HuH-7.5 (cell line): ENCODE results near the gene ZNF277.

ENCODE experiments used
- DNase-seq: peaks from one replicate; pipeline ENCODE4 v3.0.0; 2011; ENCODE audit warnings: low spot score

The ZNF277 gene

DNA sequence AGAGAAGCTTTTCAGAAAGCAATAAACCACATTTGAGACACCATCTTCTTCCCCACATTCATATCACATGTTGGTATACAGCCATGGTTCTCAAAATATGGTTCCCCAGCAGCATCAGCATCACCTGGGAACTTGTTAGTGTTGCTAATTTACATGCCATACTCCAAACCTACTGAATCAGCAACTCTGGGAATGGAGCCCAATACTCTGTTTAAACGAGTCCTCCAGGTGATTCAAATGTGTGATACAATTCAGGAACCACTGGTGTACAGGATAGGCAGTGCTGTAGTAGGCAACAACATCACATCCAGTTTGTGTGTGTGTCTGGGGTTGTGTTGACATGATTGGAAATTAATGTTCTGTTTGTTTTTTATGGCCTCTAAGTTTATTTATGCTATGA lies 47.7 kb downstream of the ZNF277 start:
- DNase-seq = no peak

DNA sequence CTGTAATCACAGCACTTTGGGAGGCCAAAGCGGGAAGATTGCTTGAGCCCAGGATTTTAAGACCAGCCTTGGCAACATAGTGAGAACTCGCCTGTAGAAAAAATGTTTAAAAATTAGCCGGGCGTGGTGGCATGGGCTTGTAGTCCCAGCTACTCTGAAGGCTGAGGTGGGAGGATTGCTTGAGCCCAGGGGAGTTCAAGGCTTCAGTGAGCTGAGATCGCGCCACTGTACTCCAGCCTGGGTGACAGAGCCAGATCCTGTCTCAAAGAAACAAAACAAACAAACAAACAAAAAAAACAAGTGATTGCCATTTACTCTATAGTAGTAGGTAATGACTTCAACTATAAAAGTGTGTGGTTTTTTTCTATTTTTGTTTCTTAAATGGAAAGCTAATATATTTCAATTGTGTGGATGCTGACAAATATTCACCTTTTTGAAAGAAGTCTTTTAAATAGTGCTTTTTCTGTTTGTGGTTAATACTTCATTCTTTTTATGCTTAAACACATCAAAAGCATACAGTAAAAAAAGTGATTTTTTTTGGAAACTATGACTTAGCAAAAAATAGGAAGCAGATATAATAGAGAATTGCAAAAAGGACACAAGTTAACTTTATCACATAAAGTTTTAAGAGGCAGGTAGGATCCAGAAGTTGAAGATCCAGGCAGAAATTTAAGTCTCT lies 48.4 kb downstream of the ZNF277 start:
- no peak for DNase-seq

DNA sequence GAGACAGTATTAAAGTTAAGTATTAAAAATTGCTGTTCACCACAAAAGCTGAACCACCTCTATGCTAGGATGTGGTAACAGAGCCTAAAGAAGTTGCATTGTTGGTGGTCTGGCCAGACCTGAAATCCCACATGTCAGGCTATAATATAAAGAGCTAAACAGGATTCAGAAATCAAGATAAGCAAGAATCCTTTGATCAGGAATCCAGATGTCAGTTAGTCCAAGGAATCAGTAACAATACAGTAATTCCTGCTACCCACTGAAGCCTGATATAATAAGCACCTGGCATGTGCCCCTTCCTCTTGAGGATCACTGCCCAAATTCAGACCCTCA lies 48.9 kb downstream of the ZNF277 start:
- no peak for DNase-seq

DNA sequence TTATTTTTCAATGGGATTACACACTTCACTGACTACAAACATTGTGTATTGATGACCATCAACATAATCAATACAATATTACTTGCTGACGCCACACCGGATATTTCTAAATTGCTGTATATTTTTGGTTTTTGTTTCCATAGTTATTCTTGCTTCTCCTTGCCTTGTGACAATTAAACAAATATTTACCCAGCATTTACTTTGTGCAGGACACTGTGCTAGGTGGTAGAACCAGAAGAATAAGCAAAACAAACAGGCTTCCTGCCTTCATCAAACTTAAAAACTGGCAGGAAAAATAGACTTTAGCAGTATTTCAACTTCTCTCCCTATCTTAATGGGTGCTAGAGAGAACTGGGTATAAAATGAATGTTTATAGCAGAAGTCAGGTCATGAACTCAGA lies 50.6 kb downstream of the ZNF277 start:
- DNase-seq = no peak

DNA sequence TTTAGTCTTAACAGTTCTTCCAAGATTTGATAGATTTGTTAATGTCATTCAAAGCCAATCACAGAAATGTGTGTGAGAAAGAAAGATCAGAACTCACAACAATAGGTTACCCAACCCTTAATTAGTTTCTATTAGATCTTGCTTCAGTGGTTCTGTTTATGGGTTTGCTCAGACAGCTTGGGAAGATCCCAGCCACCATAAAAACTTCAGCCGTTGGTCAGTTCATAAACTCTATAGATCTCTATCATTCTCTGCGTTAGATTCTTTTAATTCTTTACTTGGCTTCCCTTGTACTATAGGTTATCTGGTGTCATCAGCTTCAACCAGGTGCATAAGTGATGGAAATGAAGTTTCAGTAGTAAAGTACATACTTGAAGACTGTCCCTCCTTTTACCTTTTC lies 54.4 kb downstream of the ZNF277 start:
- DNase-seq = no peak

DNA sequence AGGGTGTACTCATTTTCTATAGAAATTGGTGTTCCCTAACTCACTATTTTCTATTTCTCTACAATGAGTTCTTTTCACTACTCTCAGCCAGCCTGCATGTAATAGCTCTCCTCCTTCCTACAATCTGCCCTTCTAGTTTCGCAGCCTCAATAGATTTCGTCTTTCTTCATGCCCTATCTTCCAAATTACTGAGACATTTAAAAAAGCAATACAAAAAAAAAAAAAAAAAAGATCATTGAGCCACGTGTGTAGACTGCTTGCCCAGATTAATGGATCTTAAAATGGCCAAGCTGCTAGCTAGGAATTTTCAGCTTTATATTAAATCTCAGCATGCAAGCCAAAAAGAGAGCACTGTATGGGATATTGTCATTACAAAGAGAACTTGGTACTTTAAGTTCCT lies 55.5 kb downstream of the ZNF277 start:
- DNase-seq = no peak

DNA sequence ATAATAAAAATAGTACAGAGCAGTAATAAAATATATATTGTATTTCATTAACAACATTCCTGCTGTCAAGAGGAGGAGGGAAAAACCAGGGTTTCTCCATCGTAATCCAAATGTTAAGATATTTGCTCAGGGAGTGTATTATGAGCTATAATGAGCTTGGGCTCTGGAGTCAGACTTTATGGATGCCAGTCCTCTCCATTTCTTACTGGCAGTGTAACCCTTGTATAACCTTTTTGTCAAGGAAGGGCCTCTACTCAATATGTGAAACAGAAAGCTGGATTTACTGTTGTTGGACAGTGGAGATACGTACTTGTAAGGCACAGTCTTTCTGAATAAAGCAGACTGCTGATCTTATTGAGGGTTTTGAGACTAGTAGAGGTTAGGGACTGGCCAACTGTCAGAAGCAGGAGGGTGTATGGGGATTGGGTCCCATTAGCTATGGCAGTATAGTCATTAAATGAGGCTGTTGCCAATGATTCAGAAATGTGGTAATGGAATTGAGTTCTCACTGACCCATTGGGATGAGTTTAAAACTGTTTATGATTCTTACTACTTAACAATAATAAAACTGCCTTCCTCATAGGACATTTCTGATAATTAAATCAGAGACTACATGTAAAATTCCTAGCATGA lies 56.5 kb downstream of the ZNF277 start:
- DNase-seq = no peak

DNA sequence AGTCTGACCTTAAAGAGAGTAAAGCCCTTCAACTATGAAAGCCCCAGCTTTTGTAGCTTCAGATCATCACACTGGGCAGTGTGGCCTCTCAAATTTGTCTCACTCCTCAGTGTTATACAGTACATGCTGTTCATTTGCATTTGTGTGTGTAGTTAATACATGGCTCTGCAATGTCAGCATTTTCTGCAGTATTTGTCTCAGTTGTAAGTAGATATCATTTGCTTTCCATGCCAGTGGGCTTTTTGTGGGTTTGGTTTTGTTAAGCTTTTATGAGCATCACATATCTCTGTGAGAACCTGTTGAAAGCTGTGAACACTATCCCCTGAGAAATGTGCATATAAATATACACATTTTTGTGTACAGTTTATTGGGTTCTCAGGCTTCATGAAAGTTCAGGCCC lies 57.0 kb downstream of the ZNF277 start:
- no peak for DNase-seq

DNA sequence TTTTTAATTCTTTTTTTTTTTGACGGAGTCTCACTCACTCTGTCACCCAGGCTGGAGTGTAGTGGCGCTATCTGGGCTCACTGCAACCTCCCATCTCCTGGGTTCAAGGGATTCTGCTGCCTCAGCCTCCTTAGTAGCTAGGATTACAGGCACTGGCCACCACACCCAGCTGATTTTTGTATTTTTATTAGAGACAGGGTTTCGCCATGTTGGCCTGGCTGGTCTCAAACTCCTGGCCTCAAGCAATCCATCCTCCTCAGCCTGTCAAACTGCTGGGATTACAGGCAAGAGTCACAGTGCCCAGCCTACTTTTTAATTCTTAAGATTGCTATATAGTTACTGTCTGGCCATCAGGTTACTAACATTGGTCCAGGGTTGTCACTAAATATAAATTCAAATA lies 59.6 kb downstream of the ZNF277 start:
- DNase-seq = no peak

DNA sequence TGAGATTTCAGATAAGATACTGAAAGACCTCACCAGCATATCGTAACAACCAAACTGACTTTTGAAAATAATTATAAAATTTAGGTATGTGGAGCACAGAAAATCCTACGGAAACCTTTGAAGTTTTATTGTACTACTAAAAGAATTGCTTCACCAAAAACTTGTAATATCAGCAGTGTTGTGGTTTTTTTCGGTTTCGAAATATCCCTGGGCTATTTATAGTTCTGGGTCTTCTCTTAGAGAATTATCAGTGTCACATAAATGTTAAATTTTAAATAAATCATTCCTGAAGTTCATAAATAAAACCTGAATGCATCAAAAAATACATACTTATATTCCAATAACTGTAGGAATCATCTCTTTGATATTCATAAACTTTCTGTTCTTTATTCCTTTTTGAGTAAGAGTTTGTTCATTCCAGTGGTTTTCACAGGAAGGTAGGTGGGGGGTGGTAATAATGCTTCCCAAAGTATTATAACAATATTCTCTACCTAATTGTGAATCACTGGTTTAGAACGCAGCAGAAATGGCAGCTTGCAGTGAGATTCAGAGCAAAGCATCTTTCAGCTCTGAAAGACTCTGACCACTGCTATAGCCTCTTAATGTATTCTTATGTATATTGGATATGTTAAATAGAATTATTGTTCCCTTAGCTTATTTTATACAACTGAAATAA lies 60.2 kb downstream of the ZNF277 start:
- DNase-seq = no peak

DNA sequence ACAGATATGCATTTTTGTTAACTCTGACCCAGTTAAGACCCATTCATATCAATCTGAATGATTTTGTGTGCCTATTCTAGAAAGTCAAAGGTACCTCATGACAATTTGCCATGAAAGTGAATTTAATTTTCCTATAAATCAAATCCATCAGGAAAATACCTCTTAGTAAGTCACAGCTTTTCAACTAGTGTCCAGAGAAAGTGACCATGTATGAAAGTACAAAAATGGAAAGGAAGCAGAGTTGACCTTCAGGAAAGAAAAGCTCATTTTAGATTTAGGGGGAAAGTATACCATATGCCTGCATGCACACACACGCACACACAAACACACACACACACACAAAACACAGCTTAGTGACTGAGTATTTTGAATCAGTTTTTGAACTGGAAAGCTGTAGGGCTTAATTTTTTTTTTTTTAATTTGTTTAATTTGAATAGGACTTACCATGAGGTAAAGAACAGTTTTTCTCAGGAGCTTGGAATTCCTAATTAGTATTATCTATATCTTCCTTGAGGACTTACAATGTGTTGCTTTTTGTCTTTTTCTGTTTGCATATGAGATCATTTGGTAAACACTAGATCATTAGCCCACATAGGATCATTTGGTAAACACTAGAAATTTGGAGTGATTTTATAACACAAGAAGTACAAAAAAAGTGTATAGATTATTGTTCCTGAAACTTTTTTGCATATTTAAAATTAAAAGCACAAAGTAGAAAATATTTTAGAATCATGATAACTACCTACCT lies 61.6 kb downstream of the ZNF277 start:
- no peak for DNase-seq

DNA sequence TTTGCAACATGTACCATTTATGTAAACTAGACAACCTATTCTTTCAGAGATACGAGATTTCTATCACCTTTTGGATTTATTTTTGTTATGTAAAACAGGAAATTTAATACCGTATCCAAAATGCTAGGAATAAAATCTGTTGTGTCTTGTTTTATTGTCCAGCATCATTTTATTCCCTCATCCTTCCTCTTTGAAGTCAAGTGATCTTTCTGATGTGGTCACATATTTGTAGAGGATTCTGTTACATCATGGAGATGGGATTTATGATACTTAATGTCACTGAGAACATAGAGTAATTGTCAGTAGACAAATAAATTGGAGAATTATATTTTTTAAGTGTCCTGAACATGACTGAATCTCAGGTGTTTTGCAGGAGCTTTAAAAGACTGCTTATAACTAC lies 64.7 kb downstream of the ZNF277 start:
- DNase-seq = no peak

DNA sequence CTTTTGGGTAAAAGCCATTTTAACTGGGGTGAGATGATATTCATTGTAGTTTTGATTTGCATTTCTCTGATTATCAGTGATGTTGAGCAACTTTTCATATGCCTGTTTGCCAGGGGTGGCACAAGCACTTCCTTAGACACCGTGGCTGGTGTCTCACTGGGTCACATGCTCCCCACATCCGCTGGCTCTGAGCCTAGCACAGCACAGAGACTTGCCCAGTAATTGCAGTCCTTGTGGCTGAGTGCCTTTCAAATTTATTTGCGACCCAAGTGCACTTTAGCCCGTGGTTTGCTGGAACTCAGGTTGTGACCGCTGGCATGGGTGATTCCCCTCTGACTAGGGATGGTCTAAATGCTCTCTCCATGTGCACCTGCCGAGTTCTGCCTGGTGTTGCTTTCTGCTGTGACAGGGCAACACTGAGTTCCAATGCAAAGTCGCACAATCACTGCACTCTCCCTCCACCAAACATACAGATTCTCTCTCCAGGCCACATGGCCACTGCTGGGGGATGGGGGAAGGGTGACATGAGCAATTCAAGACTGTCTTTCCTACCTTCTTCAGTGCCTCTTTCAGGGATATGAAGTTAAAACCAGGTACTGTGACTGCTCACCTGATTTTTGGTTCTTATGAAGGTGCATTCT lies 66.5 kb downstream of the ZNF277 start:
- DNase-seq = no peak

DNA sequence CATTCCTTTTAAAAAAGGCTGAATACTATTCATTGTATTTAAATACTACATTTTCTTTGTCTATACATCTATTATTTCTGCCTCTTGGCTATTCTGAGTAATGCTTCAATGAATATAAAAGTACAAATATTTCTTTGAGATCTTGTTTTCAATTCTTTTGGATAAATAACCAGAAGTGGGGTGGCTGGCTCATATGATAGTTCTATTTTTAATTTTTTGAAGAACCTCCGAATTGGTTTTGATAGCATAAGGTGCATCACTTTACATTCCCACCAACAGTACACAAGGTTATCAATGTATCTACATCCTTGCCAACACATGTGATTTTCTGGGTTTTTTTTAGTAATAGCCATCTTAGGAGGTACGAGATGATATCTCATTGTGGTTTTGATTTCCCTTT lies 72.5 kb downstream of the ZNF277 start:
- DNase-seq = no peak

DNA sequence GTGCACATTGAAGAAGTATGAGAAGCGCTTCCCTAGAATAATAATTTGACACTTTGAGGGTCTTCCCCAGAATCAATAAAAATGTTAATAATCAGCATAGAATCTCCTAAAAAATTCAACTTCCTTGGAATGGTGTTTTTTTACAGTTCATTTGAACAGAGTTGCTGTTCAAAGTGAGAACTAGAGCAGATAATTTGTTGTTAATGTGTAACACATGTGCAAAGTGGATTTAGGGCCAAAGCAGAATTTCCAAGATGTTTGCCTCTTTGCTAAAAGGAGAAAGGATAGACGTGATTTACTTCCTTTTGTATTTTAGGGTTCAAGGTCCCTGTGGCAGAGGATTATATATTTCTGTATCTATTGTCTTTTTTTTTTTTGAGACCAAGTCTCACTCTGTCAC lies 73.8 kb downstream of the ZNF277 start:
- DNase-seq = no peak

DNA sequence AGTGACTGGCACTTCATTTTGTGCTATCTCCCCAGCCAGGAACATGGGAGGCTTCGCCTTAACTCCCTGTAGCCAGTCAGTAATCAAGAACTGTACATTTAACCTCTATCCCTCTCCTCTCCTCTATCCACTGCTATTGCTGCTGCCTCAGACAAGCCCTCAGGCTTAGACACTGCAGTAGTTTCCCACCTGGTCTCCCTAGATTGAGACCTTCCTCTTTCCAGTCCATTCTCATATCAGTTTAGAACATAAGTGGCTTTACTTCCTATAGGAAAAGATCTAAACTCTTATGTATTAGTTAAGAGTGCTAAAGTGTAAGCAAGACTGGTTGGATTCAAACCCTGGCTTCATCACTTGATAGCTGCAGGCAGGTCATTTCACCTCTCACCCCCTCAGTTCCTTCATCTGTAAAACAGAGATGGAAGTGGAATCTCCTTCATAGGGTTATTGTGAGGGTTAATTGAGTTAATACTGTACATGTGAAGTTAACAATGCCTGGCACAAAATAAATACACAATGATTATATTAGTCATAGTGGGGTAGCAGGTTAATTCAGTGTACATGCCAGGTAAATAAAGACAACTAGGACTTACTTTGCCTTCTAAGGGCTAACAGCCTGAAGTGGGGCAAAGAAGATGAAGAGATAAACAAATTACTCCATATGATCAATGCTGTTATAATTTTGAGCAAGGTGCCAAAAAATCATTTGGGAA lies 76.1 kb downstream of the ZNF277 start:
- DNase-seq = no peak

DNA sequence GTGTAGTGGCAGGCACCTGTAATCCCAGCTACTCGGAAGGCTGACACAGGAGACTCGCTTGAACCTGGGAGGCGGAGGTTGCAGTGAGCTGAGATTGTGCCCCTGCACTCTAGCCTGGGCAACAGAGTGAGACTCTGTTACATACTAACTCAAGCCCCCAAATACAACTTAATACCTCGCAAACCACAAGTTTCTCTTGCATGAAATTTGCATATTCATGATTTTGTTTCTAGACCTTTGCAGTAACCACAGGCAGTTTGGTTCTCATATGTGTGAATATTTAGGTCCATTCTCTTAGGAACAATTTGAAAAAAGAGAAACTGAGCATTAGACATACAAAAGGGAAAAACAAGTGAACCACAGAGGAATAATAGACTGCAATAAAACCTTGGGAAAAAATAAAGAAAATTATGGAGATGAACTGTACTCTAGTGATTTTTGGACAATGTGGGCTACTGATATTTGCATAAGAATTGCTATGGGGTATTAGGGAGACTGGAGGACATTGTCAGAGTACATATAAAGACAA lies 77.0 kb downstream of the ZNF277 start:
- DNase-seq = no peak

DNA sequence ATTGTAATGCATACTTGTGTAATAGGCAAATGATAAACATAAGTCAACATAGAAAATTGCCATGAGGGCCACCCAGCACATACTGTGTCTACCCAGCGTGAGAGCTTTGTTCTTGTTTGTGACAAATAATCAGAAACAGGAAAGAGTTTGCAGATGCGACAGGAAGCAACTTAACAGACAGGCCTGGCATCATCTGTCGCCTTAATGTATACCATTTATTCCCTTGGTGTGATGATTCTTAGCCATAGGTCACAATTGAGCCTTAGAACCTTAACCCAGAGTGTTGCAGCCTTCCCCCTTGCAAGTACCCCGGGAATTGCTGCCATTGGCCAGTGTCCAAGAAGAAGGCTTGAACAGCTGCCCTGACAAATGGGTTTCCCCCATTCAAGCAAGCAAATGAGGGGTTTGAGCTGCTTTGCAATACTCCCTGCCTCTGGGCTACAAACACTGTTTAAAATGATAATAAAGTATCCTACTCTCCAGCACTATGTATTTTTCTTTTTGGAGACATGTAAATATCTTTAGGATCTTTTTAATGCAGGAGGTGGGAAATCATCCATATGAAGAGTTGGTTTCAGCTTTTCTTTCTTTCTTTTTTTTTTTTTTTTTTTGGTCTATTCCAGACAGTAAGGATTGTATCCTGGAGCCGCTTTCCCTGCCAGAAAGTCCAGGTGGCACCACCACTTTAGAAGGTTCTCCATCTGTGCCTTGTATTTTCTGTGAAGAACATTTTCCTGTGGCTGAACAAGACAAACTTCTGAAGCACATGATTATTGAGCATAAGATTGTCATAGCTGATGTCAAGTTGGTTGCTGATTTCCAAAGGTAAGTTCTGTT lies 80.0 kb downstream of the ZNF277 start:
- DNase-seq = no peak

DNA sequence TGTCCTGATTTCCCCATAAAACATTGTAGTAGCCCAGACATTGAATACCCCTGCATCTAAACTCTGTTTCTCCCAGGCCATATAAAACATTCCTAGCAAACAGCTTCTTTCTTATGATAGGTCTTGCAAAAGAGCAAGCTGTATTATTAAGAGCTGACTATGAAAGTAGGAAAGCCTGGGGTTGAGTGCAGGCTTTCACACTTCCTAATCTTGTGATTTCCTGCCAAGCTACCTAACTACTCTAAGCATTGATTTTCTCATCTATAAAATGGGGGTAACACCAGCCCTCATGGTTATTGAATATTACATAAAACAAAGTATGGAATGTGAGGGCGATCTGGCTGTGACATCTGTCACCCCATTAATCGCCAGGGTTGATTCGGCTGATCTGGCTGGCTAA lies 81.8 kb downstream of the ZNF277 start:
- DNase-seq = no peak

DNA sequence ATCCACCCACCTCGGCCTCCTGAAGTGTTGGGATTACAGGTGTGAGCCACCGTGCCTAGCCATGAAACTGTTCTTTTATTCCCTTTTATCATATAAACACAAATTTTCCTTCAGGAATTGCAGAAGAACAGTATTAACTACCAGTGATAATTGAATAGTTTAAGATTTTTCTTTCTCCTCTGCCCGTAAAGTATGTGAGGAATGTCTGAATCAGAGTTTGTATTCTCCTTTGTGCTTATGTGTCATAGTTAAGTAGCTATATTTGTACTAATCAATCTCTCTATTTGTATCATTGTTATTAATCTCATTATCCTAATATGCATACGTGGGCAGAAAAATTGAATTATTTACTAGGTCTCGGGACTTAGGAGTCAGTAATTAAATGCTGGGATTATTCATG lies 83.6 kb downstream of the ZNF277 start:
- DNase-seq = no peak

DNA sequence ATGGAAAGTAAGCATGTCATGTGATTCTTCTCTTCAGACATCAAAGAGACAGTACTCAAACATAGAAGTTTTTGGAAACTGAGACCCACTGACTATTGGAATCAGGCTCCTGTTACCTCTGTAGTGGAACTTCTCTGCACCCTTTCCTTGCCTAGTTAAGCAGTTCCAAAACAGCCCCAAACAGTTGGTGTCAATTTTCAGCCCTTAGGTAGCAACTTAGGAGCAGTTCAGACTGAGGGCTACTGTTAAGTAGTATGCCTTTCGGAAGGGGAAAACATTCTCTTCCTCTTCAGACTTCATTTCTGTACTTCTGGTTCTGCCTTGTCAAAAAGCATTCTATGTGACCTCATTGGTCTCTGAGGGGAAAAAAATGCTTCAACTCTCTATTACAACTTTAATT lies 85.7 kb downstream of the ZNF277 start:
- DNase-seq = no peak
